ENCODE data around the gene INPP5J.
"Not testable (repeated sequence)": the region's sequence is repeated elsewhere in the genome, so short reads cannot be mapped to it uniquely, and the experiment has no call there.

The INPP5J gene

GRCh38 chr22:31089160-31090100, 33.3 kb upstream of the INPP5J start:
- DNase-seq (ENCODE audit: insufficient read length) (peak; percentile 76), FAIRE-seq (peak; percentile 78)
- TF ChIP-seq POLR2A (IDR thresholded peaks at IDR 0.05; ENCODE audit: low read depth, low read length) = no peak
- TF ChIP-seq TAF1 (IDR thresholded peaks at IDR 0.05; ENCODE audit: borderline replicate concordance, low read depth, low read length) = no peak
- TF ChIP-seq POLR2AphosphoS5 (IDR thresholded peaks at IDR 0.05; ENCODE audit: low read depth, low read length) = no peak

GRCh38 chr22:31090217-31091085, 32.3 kb upstream of the INPP5J start:
- FAIRE-seq = no peak
- DNase-seq (ENCODE audit: insufficient read length) = peak; percentile 19
- TF ChIP-seq POLR2A (IDR thresholded peaks at IDR 0.05; ENCODE audit: low read depth, low read length) = no peak
- TF ChIP-seq POLR2AphosphoS5 (IDR thresholded peaks at IDR 0.05; ENCODE audit: low read depth, low read length) = no peak

- no peak for TF ChIP-seq TAF1 (IDR thresholded peaks at IDR 0.05; ENCODE audit: borderline replicate concordance, low read depth, low read length)
- TF ChIP-seq POLR2AphosphoS5 (IDR thresholded peaks at IDR 0.05; ENCODE audit: low read depth, low read length) = no peak
- TF ChIP-seq POLR2A (IDR thresholded peaks at IDR 0.05; ENCODE audit: low read depth, low read length) = no peak
- DNase-seq (ENCODE audit: insufficient read length) = peak; percentile 7
- no peak for FAIRE-seq
These were observed 31.4 kb upstream of the INPP5J start for GRCh38 chr22:31091106-31091975.

DNA sequence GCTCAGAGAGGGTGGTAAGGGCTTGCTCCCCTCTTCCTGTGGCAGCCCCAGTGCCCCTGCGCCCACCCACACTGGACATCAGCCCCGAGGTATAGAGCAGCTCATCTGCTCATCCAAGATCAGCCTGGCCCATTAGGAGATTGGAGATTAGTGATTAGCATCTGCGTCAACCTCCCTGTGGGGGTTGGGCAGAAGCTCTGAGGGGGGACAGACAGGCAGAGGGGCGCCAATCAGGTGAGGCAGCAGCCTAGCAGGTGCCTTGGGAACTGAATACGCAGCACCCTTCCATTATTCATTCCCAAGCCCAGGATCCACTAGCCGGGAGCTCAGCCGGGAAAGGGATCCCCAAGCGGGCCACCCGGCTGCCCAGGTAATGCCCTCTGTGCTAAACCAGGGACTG, 30.6 kb upstream of the INPP5J start:
- FAIRE-seq = no peak
- peak; percentile 16 for DNase-seq (ENCODE audit: insufficient read length)
- TF ChIP-seq POLR2AphosphoS5 (IDR thresholded peaks at IDR 0.05; ENCODE audit: low read depth, low read length) = no peak
- TF ChIP-seq POLR2A (IDR thresholded peaks at IDR 0.05; ENCODE audit: low read depth, low read length) = no peak
- no peak for TF ChIP-seq TAF1 (IDR thresholded peaks at IDR 0.05; ENCODE audit: borderline replicate concordance, low read depth, low read length)

- TF ChIP-seq POLR2AphosphoS5 (IDR thresholded peaks at IDR 0.05; ENCODE audit: low read depth, low read length) (no peak), TAF1 (IDR thresholded peaks at IDR 0.05; ENCODE audit: borderline replicate concordance, low read depth, low read length) (no peak), POLR2A (IDR thresholded peaks at IDR 0.05; ENCODE audit: low read depth, low read length) (no peak)
- DNase-seq (ENCODE audit: insufficient read length) (peak; percentile 15), FAIRE-seq (no peak)
These were observed 29.5 kb upstream of the INPP5J start for GRCh38 chr22:31093086-31093850.

GRCh38 chr22:31094021-31094551, 28.7 kb upstream of the INPP5J start:
- peak; percentile 18 for DNase-seq (ENCODE audit: insufficient read length)

DNA sequence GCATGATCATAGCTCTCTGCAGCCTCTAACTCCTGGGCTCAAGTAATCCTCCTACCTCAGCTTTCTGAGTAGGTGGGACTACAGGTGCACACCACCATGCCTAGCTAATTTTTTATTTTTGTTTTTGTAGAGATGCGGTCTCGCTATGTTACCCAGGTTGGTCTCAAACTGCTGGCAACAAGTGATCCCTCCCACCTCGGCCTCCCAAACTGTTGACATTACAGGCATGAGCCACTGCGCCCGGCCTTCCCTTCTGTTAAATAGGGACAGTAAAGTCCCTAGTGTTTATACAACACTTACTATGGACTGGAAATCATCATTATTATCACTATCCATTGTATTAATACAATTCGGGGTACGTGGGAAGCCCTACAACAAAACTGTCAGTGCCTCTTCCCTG, 28.0 kb upstream of the INPP5J start:
- TF ChIP-seq POLR2A (IDR thresholded peaks at IDR 0.05; ENCODE audit: low read depth, low read length) = no peak
- TF ChIP-seq TAF1 (IDR thresholded peaks at IDR 0.05; ENCODE audit: borderline replicate concordance, low read depth, low read length) = no peak
- no peak for TF ChIP-seq POLR2AphosphoS5 (IDR thresholded peaks at IDR 0.05; ENCODE audit: low read depth, low read length)
- no peak for DNase-seq (ENCODE audit: insufficient read length)
- no peak for FAIRE-seq

More at GRCh38 chr22:31094021-31094551, 28.7 kb upstream of the INPP5J start:
- TF ChIP-seq POLR2AphosphoS5 (IDR thresholded peaks at IDR 0.05; ENCODE audit: low read depth, low read length) (no peak), POLR2A (IDR thresholded peaks at IDR 0.05; ENCODE audit: low read depth, low read length) (no peak), TAF1 (IDR thresholded peaks at IDR 0.05; ENCODE audit: borderline replicate concordance, low read depth, low read length) (no peak)
- FAIRE-seq = no peak

DNA sequence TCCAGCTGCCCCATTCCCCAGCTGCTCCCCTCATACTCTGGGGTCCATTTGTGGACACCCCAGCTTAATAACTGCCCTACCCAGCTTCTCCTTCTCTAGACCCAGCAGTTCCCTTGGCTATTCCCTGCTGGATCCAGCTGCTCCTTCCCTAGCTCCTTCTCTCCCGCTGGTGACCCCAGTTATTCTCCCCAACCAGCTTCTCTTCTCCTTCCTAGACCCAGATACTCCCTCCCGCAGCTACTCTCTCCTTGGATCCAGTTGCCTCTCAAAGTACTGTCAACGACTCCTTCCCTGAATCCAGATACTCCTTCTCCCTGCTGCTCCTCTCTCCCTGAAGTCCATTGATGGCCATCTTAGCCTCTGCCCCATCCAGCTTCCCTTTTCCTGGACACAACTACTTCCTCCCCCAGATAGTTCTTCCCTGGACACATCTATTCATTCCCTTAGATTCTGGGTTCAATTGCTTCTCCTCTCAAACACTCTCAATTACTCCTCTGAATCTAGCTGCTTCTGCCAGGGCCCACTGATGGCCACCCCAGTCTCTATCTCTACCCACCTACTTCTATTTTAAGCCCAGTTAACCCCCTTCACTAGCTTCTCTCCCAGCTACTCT, 27.0 kb upstream of the INPP5J start:
- TF ChIP-seq TAF1 (IDR thresholded peaks at IDR 0.05; ENCODE audit: borderline replicate concordance, low read depth, low read length) (no peak), POLR2AphosphoS5 (IDR thresholded peaks at IDR 0.05; ENCODE audit: low read depth, low read length) (no peak), POLR2A (IDR thresholded peaks at IDR 0.05; ENCODE audit: low read depth, low read length) (no peak)
- DNase-seq (ENCODE audit: insufficient read length) = no peak
- no peak for FAIRE-seq

DNA sequence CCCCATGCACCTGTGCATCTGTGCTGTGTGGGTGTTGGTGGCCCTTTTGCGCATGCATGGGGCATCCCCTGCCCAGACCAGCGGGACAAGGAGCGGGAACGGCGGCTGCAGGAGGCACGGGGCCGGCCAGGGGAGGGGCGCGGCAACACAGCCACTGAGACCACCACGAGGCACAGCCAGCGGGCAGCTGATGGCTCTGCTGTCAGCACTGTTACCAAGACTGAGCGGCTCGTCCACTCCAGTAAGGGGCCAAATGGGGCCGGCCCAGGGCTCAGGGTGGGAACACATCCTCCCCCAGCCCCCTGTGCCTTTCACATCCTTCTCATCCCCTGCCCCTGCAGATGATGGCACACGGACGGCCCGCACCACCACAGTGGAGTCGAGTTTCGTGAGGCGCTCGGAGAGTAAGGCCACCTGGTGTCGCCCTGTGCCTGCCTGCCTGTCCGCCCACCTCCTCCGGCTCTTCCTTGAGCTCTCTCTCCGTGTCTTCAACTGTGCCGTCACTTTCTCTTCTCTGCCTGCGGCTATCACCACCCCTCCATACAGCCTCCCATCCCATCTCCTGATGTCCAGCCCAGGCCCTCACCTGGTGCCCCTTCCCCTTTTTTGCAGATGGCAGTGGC, 26.0 kb upstream of the INPP5J start:
- FAIRE-seq (no peak), DNase-seq (ENCODE audit: insufficient read length) (no peak)
- TF ChIP-seq POLR2A (IDR thresholded peaks at IDR 0.05; ENCODE audit: low read depth, low read length) = no peak
- no peak for TF ChIP-seq TAF1 (IDR thresholded peaks at IDR 0.05; ENCODE audit: borderline replicate concordance, low read depth, low read length)
- no peak for TF ChIP-seq POLR2AphosphoS5 (IDR thresholded peaks at IDR 0.05; ENCODE audit: low read depth, low read length)

- FAIRE-seq; DNase-seq (ENCODE audit: insufficient read length): not testable (repeated sequence)
These were observed 25.2 kb upstream of the INPP5J start for GRCh38 chr22:31097539-31097938.
